ENCODE measurements around the gene ARSG. TPM values are rescaled to one million over a fixed set of nuclear protein-coding genes. Genes with fewer than 3 reads are reported as not detected.

The ARSG gene
- total RNA-seq, 4 donors from 2014 or later, result 9.1 to 28.3 (median 18.1) TPM

GRCh38 chr17:68324114-68324513 lies 32.8 kb downstream of the ARSG start:
- Histone ChIP-seq H3K4me1 (no peaks in the 10 kb centered on the region), H3K4me3 (replicated peaks in 1 of 3) (no peak overlapping the region), H3K9me3 (no peaks in the 10 kb centered on the region), H3K27ac (no peak overlapping the region), H3K27me3 (no peaks in the 10 kb centered on the region), H3K36me3 (no peaks in the 10 kb centered on the region)
- WGBS, 2 donors, result 87 to 89% methylated on average over 10 of the region's 10 CpGs
- no peak for TF ChIP-seq POLR2A (IDR thresholded peaks at IDR 0.05)
- TF ChIP-seq CTCF (IDR thresholded peaks at IDR 0.05), result no peak
- no peak for DNase-seq
- intact Hi-C loops (cut with DNase I), result no loop called here

- H3K36me3 ChIP-seq, result no peaks in the 10 kb centered on the region
- DNase-seq, result no peak
- no peaks in the 10 kb centered on the region for H3K27me3 ChIP-seq
- TF ChIP-seq CTCF (IDR thresholded peaks at IDR 0.05) (no peak), POLR2A (IDR thresholded peaks at IDR 0.05) (no peak)
- no peak overlapping the region for H3K4me3 ChIP-seq (replicated peaks in 1 of 3)
- no peaks in the 10 kb centered on the region for H3K9me3 ChIP-seq
- H3K4me1 ChIP-seq, result no peaks in the 10 kb centered on the region
- 99 to 100% methylated on average over 8 of the region's 8 CpGs for WGBS, 2 donors
- H3K27ac ChIP-seq, result no peak overlapping the region
- intact Hi-C loops (cut with DNase I), result no loop called here
Measured at GRCh38 chr17:68324654-68325336, 33.5 kb downstream of the ARSG start.

GRCh38 chr17:68325961-68326360 lies 34.7 kb downstream of the ARSG start:
- intact Hi-C loops (cut with DNase I), result no loop called here

DNA sequence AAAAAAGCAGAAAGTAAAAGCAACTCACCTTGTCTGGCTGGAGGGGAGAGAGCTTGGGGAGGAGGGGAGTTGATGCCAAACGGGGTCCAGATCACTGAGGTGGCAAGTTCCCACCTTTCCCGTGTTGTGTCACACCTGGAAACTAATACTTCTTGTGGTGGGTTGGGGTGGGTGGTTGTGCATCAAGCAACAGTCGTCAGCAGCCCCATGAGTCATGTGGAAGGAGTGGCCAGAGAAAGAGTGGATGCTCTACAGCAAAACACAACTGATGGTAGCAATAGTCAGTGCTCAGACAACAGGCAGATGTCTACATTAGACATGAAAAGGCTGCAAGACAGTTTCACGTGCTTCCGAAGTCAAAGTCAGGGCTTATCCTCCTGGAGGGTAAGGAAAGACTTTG lies 35.4 kb downstream of the ARSG start:
- no peak for DNase-seq
- WGBS, 2 donors, result 76 to 89% methylated on average over 5 of the region's 5 CpGs

More at GRCh38 chr17:68325961-68326360, 34.7 kb downstream of the ARSG start:
- H3K9me3 ChIP-seq, result no peaks in the 10 kb centered on the region
- no peaks in the 10 kb centered on the region for H3K27me3 ChIP-seq
- TF ChIP-seq CTCF (IDR thresholded peaks at IDR 0.05), result no peak
- no peak for TF ChIP-seq POLR2A (IDR thresholded peaks at IDR 0.05)
- H3K36me3 ChIP-seq, result no peaks in the 10 kb centered on the region
- H3K4me1 ChIP-seq, result no peaks in the 10 kb centered on the region
- H3K27ac ChIP-seq, result no peak overlapping the region
- 66 to 85% methylated on average over 5 of the region's 5 CpGs for WGBS, 2 donors
- DNase-seq, result no peak
- no peak overlapping the region for H3K4me3 ChIP-seq (replicated peaks in 1 of 3)

DNA sequence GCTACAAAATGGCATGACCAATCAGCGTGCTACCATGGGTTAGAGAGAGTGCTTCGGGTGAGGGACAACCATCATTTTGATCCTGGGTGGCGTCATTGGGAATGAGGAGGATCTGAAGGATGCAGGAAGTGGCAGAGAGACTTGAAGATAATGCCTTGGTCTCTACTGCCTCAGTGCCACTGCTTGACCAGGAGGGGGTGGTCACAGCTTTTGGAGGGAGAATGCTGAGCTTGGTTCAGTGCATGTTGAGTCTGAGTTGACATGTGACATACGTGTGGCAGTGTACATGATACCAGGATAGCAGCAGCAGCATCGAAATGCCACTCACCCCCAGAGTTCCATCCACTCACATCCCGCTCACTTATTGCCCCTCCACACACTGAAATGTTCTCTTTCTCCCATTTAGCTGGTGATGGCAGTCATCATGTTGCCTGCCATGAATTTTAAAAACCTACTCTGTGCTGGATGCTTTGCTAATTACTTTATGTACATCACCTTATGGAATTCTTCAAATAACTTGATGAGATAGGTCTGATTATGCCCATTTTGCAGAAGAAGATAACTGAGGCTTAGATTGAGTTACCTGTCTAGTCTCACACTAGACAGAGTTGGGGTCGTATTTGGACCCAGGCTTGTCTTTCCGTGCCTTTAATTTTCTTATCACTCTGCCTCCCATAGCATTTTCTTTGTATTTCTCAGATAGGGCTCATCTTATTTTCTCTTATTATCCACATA lies 36.7 kb downstream of the ARSG start:
- H3K4me3 ChIP-seq (replicated peaks in 1 of 3), result no peak overlapping the region
- intact Hi-C loops (cut with DNase I), result no loop called here
- H3K27me3 ChIP-seq, result no peaks in the 10 kb centered on the region
- no peak for DNase-seq
- H3K9me3 ChIP-seq, result no peaks in the 10 kb centered on the region
- no peaks in the 10 kb centered on the region for H3K4me1 ChIP-seq
- TF ChIP-seq POLR2A (IDR thresholded peaks at IDR 0.05) (no peak), CTCF (IDR thresholded peaks at IDR 0.05) (no peak)
- no peaks in the 10 kb centered on the region for H3K36me3 ChIP-seq
- H3K27ac ChIP-seq, result no peak overlapping the region
- 92 to 96% methylated on average over 8 of the region's 8 CpGs for WGBS, 2 donors

More for the DNA sequence above, 35.4 kb downstream of the ARSG start:
- TF ChIP-seq POLR2A (IDR thresholded peaks at IDR 0.05), result no peak
- intact Hi-C loops (cut with DNase I), result no loop called here
- Histone ChIP-seq H3K4me1 (no peaks in the 10 kb centered on the region), H3K4me3 (replicated peaks in 1 of 3) (no peak overlapping the region), H3K27ac (no peak overlapping the region), H3K27me3 (no peaks in the 10 kb centered on the region), H3K36me3 (no peaks in the 10 kb centered on the region), H3K9me3 (no peaks in the 10 kb centered on the region)
